Subcutaneous abdominal adipose tissue (tissue), 5 donors: ENCODE data around the gene ALDH8A1.

Experiments used
- H3K27ac ChIP-seq: one replicate; pipeline ENCODE4 v1.7.0; 2013; ENCODE audit warnings: low read depth, mild to moderate bottlenecking, inconsistent platforms, low read length, moderate library complexity
- H3K27me3 ChIP-seq, 5 donors: one replicate each; pipeline ENCODE4 v1.7.0; 2013; ENCODE audit warnings: low read length in 5 of 5, inconsistent platforms in 1 of 5; ENCODE audit not compliant: control insufficient read depth in 5 of 5, insufficient read depth in 4 of 5
- H3K36me3 ChIP-seq, 5 donors: one replicate each; pipeline ENCODE4 v1.7.0; 2013; ENCODE audit warnings: low read length in 5 of 5; ENCODE audit not compliant: control insufficient read depth in 5 of 5, insufficient read depth in 5 of 5
- H3K4me1 ChIP-seq, 5 donors: one replicate each; pipeline ENCODE4 v1.7.0; 2013; ENCODE audit warnings: low read length in 5 of 5, mild to moderate bottlenecking in 3 of 5, moderate library complexity in 1 of 5; ENCODE audit not compliant: control insufficient read depth in 5 of 5, insufficient read depth in 5 of 5
- H3K4me3 ChIP-seq, 5 donors: one replicate each; pipeline ENCODE4 v1.7.0; 2013; ENCODE audit warnings: low read length in 5 of 5, low read depth in 1 of 5
- H3K9ac ChIP-seq, 5 donors: one replicate each; pipeline ENCODE4 v1.7.0; 2013; ENCODE audit warnings: low read length in 5 of 5, mild to moderate bottlenecking in 4 of 5, moderate library complexity in 3 of 5
- H3K9me3 ChIP-seq, 5 donors: one replicate each; pipeline ENCODE4 v1.7.0; 2013; ENCODE audit warnings: low read length in 5 of 5; ENCODE audit not compliant: control insufficient read depth in 5 of 5
- donor health status: healthy.
- donor health status: healthy.
- donor health status: healthy.
- donor health status: healthy.
- donor health status: healthy.

Gene ALDH8A1

GRCh38 chr6:134882426-134883038, 67.4 kb downstream of the ALDH8A1 start:
- Histone ChIP-seq H3K9me3 (no peaks in the 10 kb centered on the region), H3K27ac (no peak overlapping the region), H3K36me3 (no peaks in the 10 kb centered on the region), H3K9ac (no peak overlapping the region), H3K4me1 (peaks cover 0 to 4% (median 0%) of the 10 kb centered on the region in 5 donors), H3K27me3 (peaks cover 0 to 3% (median 0%) of the 10 kb centered on the region in 5 donors), H3K4me3 (no peak overlapping the region)

GRCh38 chr6:134880487-134881190, 69.3 kb downstream of the ALDH8A1 start:
- no peak overlapping the region for H3K27ac ChIP-seq
- H3K36me3 ChIP-seq: no peaks in the 10 kb centered on the region
- no peak overlapping the region for H3K9ac ChIP-seq
- H3K4me3 ChIP-seq: no peak overlapping the region
- H3K27me3 ChIP-seq: peaks cover 0 to 3% (median 0%) of the 10 kb centered on the region in 5 donors
- H3K9me3 ChIP-seq: no peaks in the 10 kb centered on the region
- H3K4me1 ChIP-seq: peaks cover 0 to 4% (median 0%) of the 10 kb centered on the region in 5 donors

- H3K4me1 ChIP-seq: peaks cover 0 to 4% (median 0%) of the 10 kb centered on the region in 5 donors
- no peak overlapping the region for H3K9ac ChIP-seq
- H3K9me3 ChIP-seq: no peaks in the 10 kb centered on the region
- peaks cover 0 to 3% (median 0%) of the 10 kb centered on the region in 5 donors for H3K27me3 ChIP-seq
- H3K36me3 ChIP-seq: no peaks in the 10 kb centered on the region
- no peak overlapping the region for H3K27ac ChIP-seq
- no peak overlapping the region for H3K4me3 ChIP-seq
Observed at GRCh38 chr6:134878136-134878535, 71.8 kb downstream of the ALDH8A1 start.

- Histone ChIP-seq H3K9ac (no peak overlapping the region), H3K9me3 (no peaks in the 10 kb centered on the region), H3K4me1 (no peaks in the 10 kb centered on the region), H3K36me3 (no peaks in the 10 kb centered on the region), H3K27me3 (peaks cover 0 to 3% (median 0%) of the 10 kb centered on the region in 5 donors), H3K27ac (no peak overlapping the region), H3K4me3 (no peak overlapping the region)
Observed at GRCh38 chr6:134875367-134875766, 74.5 kb downstream of the ALDH8A1 start.

GRCh38 chr6:134873500-134874388, 76.2 kb downstream of the ALDH8A1 start:
- Histone ChIP-seq H3K9ac (no peak overlapping the region), H3K4me3 (no peak overlapping the region), H3K4me1 (no peaks in the 10 kb centered on the region), H3K27ac (no peak overlapping the region), H3K27me3 (peaks cover 0 to 3% (median 0%) of the 10 kb centered on the region in 5 donors), H3K9me3 (no peaks in the 10 kb centered on the region), H3K36me3 (no peaks in the 10 kb centered on the region)

- H3K27ac ChIP-seq: no peak overlapping the region
- no peak overlapping the region for H3K9ac ChIP-seq
Observed at GRCh38 chr6:134870677-134871498, 79.0 kb downstream of the ALDH8A1 start.

GRCh38 chr6:134868812-134869211, 81.1 kb downstream of the ALDH8A1 start:
- no peak overlapping the region for H3K27ac ChIP-seq
- H3K4me1 ChIP-seq: no peaks in the 10 kb centered on the region
- no peak overlapping the region for H3K4me3 ChIP-seq
- H3K9me3 ChIP-seq: no peaks in the 10 kb centered on the region
- H3K36me3 ChIP-seq: no peaks in the 10 kb centered on the region
- no peak overlapping the region for H3K9ac ChIP-seq
- no peaks in the 10 kb centered on the region for H3K27me3 ChIP-seq

More at GRCh38 chr6:134870677-134871498, 79.0 kb downstream of the ALDH8A1 start:
- no peaks in the 10 kb centered on the region for H3K4me1 ChIP-seq
- no peaks in the 10 kb centered on the region for H3K36me3 ChIP-seq
- H3K9me3 ChIP-seq: no peaks in the 10 kb centered on the region
- no peak overlapping the region for H3K4me3 ChIP-seq
- H3K27me3 ChIP-seq: no peaks in the 10 kb centered on the region
